AG04450 (cell line): ENCODE results near the gene GSTA2. TPM values are rescaled to one million over a fixed set of nuclear protein-coding genes. Genes with fewer than 3 reads are reported as not detected.
"Not testable (repeated sequence)": the region's sequence is repeated elsewhere in the genome, so short reads cannot be mapped to it uniquely, and the experiment has no call there.

ENCODE experiments used
- CTCF ChIA-PET: fragments of 300-600, 350-600 bp; formaldehyde crosslinking; extraction: SDS; loops from one replicate; lab custom pipeline; 2022; ENCODE audit warnings: antibody characterized with exemption, inconsistent platforms; lab: Charles Lee
- POLR2A ChIA-PET: fragments of 350-600 bp; formaldehyde crosslinking; extraction: SDS; loops from one replicate; lab custom pipeline; 2021; ENCODE audit warnings: antibody characterized with exemption, inconsistent platforms; lab: Yijun Ruan, JAX
- DNase-seq: peaks from one replicate; pipeline ENCODE4 v3.0.0-alpha.2; 2011; ENCODE audit warnings: low read depth, low spot score
- H3K27ac ChIP-seq: one replicate; pipeline ENCODE4 v1.5.1; 2012; ENCODE audit warnings: low read depth, low read length, control low read depth
- H3K27me3 ChIP-seq: one replicate; pipeline ENCODE4 v1.6.0; 2012; ENCODE audit warnings: low read length; ENCODE audit not compliant: control insufficient read depth, insufficient read depth
- H3K4me3 ChIP-seq: 2 replicates; pipeline ENCODE4 v1.5.1; 2011; ENCODE audit warnings: mild to moderate bottlenecking, low read depth, low read length, control low read depth
- H3K9me3 ChIP-seq: 2 replicates; pipeline ENCODE4 v1.5.1; 2012; ENCODE audit warnings: low read length; ENCODE audit not compliant: control insufficient read depth, insufficient read depth
- CTCF ChIP-seq: IDR thresholded peaks from 2 replicates; pipeline ENCODE4 v1.5.1; 2011; ENCODE audit warnings: low read depth, low read length, control low read depth, inconsistent platforms
- polyA plus RNA-seq: library from polyadenylated mRNA; depleted of rRNA; stranded (reverse); fragments of >200 nt; gene quantifications from 2 replicates; pipeline ENCODE4 v1.2.3, GENCODE V29; 2011

Gene GSTA2
- polyA plus RNA-seq, 1 experiment, result not detected

DNA sequence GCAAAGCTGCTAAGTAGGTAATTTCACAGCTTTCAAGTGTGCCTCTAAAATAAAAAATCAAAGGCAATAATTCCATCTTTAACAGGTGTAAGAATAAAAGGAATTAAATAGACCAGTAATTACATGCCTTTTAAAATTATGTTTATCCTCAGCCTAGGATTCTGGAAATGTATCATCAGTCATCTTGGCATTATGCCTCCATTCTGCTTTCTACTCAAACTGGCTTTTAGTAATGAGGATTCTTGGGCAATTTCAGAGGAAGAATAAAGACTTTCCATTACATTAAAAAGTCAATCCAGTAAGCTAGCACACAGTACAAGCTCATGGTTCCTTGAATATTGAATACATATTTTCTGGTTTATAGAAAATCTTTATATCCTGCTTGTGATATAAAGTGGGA, 44.7 kb downstream of the GSTA2 start:
- ChIA-PET CTCF (interaction anchor here (2.0 kb wide), 1 partner anchor 455 kb away, joined by 4 read pairs; no protein-coding TSS in a partner anchor), POLR2A (interaction anchor here (0.7 kb wide), 1 partner anchor 67 kb away, joined by 3 read pairs; no protein-coding TSS in a partner anchor)
- peaks cover 3% of the 10 kb centered on the region for H3K27me3 ChIP-seq
- H3K27ac ChIP-seq, result no peak overlapping the region
- H3K4me3 ChIP-seq, result no peak overlapping the region
- TF ChIP-seq CTCF, result no peak
- H3K9me3 ChIP-seq, result no peaks in the 10 kb centered on the region
- DNase-seq, result no peak

- H3K4me3 ChIP-seq, DNase-seq, H3K27ac ChIP-seq, H3K9me3 ChIP-seq, POLR2A ChIA-PET, H3K27me3 ChIP-seq: not testable (repeated sequence)
- CTCF ChIA-PET, result interaction anchor here (0.9 kb wide), 1 partner anchor 10 kb away, joined by 5 read pairs; no protein-coding TSS in a partner anchor
These were observed 48.5 kb downstream of the GSTA2 start for GRCh38 chr6:52714761-52715160.

- Histone ChIP-seq H3K4me3 (no peak overlapping the region), H3K9me3 (no peaks in the 10 kb centered on the region), H3K27me3 (no peaks in the 10 kb centered on the region), H3K27ac (no peak overlapping the region)
- no peak for TF ChIP-seq CTCF
- ChIA-PET CTCF (no interaction called here), POLR2A (no interaction called here)
- DNase-seq, result no peak
These were observed 51.1 kb downstream of the GSTA2 start for GRCh38 chr6:52712136-52712535.

- H3K9me3 ChIP-seq, result no peaks in the 10 kb centered on the region
- TF ChIP-seq CTCF, result no peak
- no peak overlapping the region for H3K27ac ChIP-seq
- no peak for DNase-seq
- H3K4me3 ChIP-seq, result no peak overlapping the region
- ChIA-PET CTCF (interaction anchor here (1.1 kb wide), 1 partner anchor 16 kb away, joined by 3 read pairs; no protein-coding TSS in a partner anchor), POLR2A (no interaction called here)
- no peaks in the 10 kb centered on the region for H3K27me3 ChIP-seq
These were observed 55.2 kb downstream of the GSTA2 start for GRCh38 chr6:52707963-52708680.

DNA sequence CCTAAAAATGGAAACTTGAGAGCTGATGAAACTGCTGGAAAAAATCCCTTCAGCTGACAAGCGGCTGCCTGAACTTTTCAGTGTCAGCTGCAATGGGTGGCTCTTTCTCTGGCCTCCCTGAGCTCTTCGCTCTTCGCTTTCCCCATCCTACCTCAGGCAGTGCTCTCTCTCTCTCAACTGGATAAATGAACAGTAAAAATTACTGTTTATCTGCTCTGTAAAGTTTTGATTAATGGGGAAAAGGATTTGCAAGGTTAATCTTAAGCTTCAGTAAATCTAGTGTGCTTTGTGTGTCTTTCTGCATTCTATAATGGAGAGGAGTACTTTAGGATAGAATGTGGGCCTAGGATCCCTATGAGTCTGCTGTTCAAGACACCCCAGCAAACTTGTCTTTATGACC, 57.3 kb downstream of the GSTA2 start:
- ChIA-PET CTCF (interaction anchor here (0.6 kb wide), 1 partner anchor 298 kb away, joined by 3 read pairs; no protein-coding TSS in a partner anchor), POLR2A (no interaction called here)
- no peak for DNase-seq
- H3K4me3 ChIP-seq, result no peak overlapping the region
- H3K27ac ChIP-seq, result no peak overlapping the region
- TF ChIP-seq CTCF, result no peak
- no peaks in the 10 kb centered on the region for H3K9me3 ChIP-seq
- H3K27me3 ChIP-seq, result no peaks in the 10 kb centered on the region

DNA sequence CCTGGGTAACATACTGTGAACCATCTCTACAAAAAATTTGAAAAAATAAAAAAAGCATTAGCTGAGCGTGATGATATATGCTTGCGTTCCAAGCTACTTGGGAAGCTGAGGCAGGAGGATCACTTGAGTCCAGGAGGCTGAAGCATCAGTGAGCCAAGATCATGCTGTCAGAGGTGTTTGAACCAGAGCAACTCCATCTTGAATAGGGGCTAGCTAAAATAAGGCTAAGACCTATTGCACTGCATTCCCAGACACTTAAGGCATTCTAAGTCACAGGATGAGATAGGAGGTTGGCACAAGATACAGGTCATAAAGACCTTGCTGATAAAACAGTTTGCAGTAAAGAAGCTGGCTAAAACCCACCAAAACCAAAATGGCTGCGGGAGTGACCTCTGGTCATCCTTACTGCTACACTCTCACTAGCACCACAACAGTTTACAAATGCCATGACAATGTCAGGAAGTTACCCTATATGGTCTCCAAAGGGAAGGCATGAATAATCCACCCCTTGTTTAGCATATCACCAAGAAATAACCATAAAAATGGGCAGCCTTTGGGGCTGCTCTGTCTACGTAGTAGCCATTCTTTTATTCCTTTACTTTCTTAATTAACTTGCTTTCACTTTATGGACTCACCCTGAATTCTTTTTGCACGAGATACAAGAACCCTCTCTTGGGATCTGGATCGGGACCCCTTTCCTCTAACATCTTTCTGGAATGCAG, 58.3 kb downstream of the GSTA2 start:
- H3K27me3 ChIP-seq, H3K4me3 ChIP-seq, H3K27ac ChIP-seq, H3K9me3 ChIP-seq, POLR2A ChIA-PET, DNase-seq, CTCF ChIA-PET: not testable (repeated sequence)
